Trophoblast cell (in vitro differentiated cells and primary cell): ENCODE data around the gene OSGEP.

Experiments used
- DNase-seq, 2 donors: peaks; one replicate each; pipeline ENCODE4 v3.0.0-alpha.2; 2016
- H2AFZ ChIP-seq: 2 replicates; pipeline ENCODE4 v1.6.1; 2013; ENCODE audit warnings: low read length, moderate library complexity, mild to moderate bottlenecking; ENCODE audit not compliant: insufficient read depth, poor library complexity
- H2AK5ac ChIP-seq: 2 replicates; pipeline ENCODE4 v1.6.1; 2013; ENCODE audit warnings: mild to moderate bottlenecking, low read length
- H2BK120ac ChIP-seq: 2 replicates; pipeline ENCODE4 v1.6.1; 2013; ENCODE audit warnings: low read length, mild to moderate bottlenecking, moderate library complexity; ENCODE audit not compliant: insufficient read depth, poor library complexity
- H2BK12ac ChIP-seq: 2 replicates; pipeline ENCODE4 v1.6.1; 2013; ENCODE audit warnings: mild to moderate bottlenecking, low read length, moderate library complexity
- H2BK5ac ChIP-seq: 2 replicates; pipeline ENCODE4 v1.6.1; 2013; ENCODE audit warnings: low read length, low read depth, moderate library complexity, mild to moderate bottlenecking; ENCODE audit not compliant: poor library complexity
- H3K14ac ChIP-seq: 2 replicates; pipeline ENCODE4 v1.6.1; 2013; ENCODE audit warnings: mild to moderate bottlenecking, low read length
- H3K18ac ChIP-seq: 2 replicates; pipeline ENCODE4 v1.6.1; 2013; ENCODE audit warnings: mild to moderate bottlenecking, low read length
- H3K23ac ChIP-seq: 2 replicates; pipeline ENCODE4 v1.6.1; 2013; ENCODE audit warnings: low read length
- H3K27ac ChIP-seq: 2 replicates; pipeline ENCODE4 v1.5.1; 2013; ENCODE audit warnings: low read depth, mild to moderate bottlenecking, inconsistent platforms, low read length, moderate library complexity
- H3K27me3 ChIP-seq: 2 replicates; pipeline ENCODE4 v1.6.1; 2013; ENCODE audit warnings: inconsistent platforms, mild to moderate bottlenecking, low read length, moderate library complexity; ENCODE audit not compliant: insufficient read depth
- H3K36me3 ChIP-seq, 2 experiments: 1 replicate in 1 of 2; 2 replicates in 1 of 2; pipeline ENCODE4 v1.6.1; 2013; ENCODE audit warnings: low read length in 2 of 2, mild to moderate bottlenecking in 2 of 2, moderate library complexity in 1 of 2; ENCODE audit not compliant: insufficient read depth in 2 of 2, control insufficient read depth in 1 of 2
- H3K4ac ChIP-seq: 2 replicates; pipeline ENCODE4 v1.6.1; 2013; ENCODE audit warnings: low read depth, mild to moderate bottlenecking, low read length, moderate library complexity
- H3K4me1 ChIP-seq, 2 experiments: 1 replicate in 1 of 2; 2 replicates in 1 of 2; pipeline ENCODE4 v1.6.1; 2013; ENCODE audit warnings: low read length in 2 of 2, mild to moderate bottlenecking in 2 of 2, moderate library complexity in 1 of 2; ENCODE audit not compliant: insufficient read depth in 2 of 2, control insufficient read depth in 1 of 2
- H3K4me2 ChIP-seq: 2 replicates; pipeline ENCODE4 v1.6.1; 2013; ENCODE audit warnings: inconsistent platforms, mild to moderate bottlenecking, low read length, moderate library complexity
- H3K4me3 ChIP-seq: 2 replicates; pipeline ENCODE4 v1.5.1; 2013; ENCODE audit warnings: mild to moderate bottlenecking, low read depth, low read length, inconsistent platforms
- H3K79me1 ChIP-seq: one replicate; pipeline ENCODE4 v1.6.1; 2013; ENCODE audit warnings: low read length
- H3K79me2 ChIP-seq: 2 replicates; pipeline ENCODE4 v1.6.1; 2013; ENCODE audit warnings: low read length, mild to moderate bottlenecking; ENCODE audit not compliant: control insufficient read depth, insufficient read depth, poor library complexity
- H3K9ac ChIP-seq: 2 replicates; pipeline ENCODE4 v1.6.1; 2013; ENCODE audit warnings: mild to moderate bottlenecking, low read length
- H3K9me3 ChIP-seq: 2 replicates; pipeline ENCODE4 v1.6.1; 2013; ENCODE audit warnings: low read depth, mild to moderate bottlenecking, control low read depth, inconsistent platforms, low read length; ENCODE audit not compliant: insufficient read depth
- H4K12ac ChIP-seq: 2 replicates; pipeline ENCODE4 v1.6.1; 2013; ENCODE audit warnings: low read depth, mild to moderate bottlenecking, low read length, moderate library complexity
- H4K8ac ChIP-seq: 2 replicates; pipeline ENCODE4 v1.6.1; 2013; ENCODE audit warnings: low read depth, mild to moderate bottlenecking, low read length, moderate library complexity
- H4K91ac ChIP-seq: one replicate; pipeline ENCODE4 v1.6.1; 2013; ENCODE audit warnings: low read depth, mild to moderate bottlenecking, low read length, moderate library complexity
- WGBS: extraction: QIAGEN DNeasy Blood & Tissue Kit; methylation state at CpG from one replicate; pipeline ENCODE4 v1.1.7; 2013; ENCODE audit warnings: missing lambda C conversion rate; ENCODE audit not compliant: insufficient read length, insufficient coverage; ENCODE audit errors: extremely low coverage; 5-methylcytosine and 5-hydroxymethylcytosine counted together

Gene OSGEP

GRCh38 chr14:20421267-20421666 lies 33.3 kb downstream of the OSGEP start:
- Histone ChIP-seq H3K4ac (no peak overlapping the region), H4K91ac (no peak overlapping the region), H3K23ac (no peak overlapping the region), H4K12ac (no peak overlapping the region), H2AK5ac (no peak overlapping the region), H3K9ac (no peak overlapping the region), H3K4me3 (no peak overlapping the region), H2BK12ac (no peak overlapping the region), H4K8ac (no peak overlapping the region), H3K27ac (no peak overlapping the region), H3K9me3 (no peaks in the 10 kb centered on the region), H3K4me2 (no peak overlapping the region), H3K14ac (no peak overlapping the region), H2BK5ac (no peak overlapping the region), H3K79me2 (no peaks in the 10 kb centered on the region), H3K36me3 (no peaks in the 10 kb centered on the region), H3K4me1 (no peaks in the 10 kb centered on the region), H2AFZ (no peak overlapping the region), H3K79me1 (no peaks in the 10 kb centered on the region), H3K27me3 (no peaks in the 10 kb centered on the region), H2BK120ac (no peak overlapping the region), H3K18ac (no peak overlapping the region)
- WGBS = no CpG with 5 or more reads among the region's 2 CpGs
- DNase-seq = no peak

DNA sequence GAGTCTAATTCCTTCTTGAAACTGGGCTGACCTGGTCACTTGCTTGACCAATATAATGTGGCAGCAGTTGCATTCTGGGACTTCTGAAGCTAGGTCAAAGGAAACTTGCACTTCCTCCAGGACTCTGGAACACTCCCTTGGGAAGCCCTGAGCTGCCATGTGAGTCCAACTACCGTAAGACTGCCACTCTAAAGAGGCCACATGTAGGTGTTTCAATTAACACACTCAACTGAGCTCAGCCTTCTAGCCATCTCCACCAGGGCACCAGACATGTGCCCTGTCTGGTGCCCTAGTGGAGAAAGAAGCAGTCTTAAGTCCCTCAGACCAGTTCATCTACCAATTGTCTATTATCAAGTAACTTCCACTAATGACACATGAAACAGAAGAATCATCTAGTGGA lies 35.2 kb downstream of the OSGEP start:
- Histone ChIP-seq H2AFZ (no peak overlapping the region), H3K4me2 (no peak overlapping the region), H3K4me1 (no peaks in the 10 kb centered on the region), H2BK12ac (no peak overlapping the region), H3K9me3 (no peaks in the 10 kb centered on the region), H4K12ac (no peak overlapping the region), H4K91ac (no peak overlapping the region), H3K14ac (no peak overlapping the region), H3K9ac (no peak overlapping the region), H3K27me3 (no peaks in the 10 kb centered on the region), H3K4me3 (no peak overlapping the region), H3K4ac (no peak overlapping the region), H2BK5ac (no peak overlapping the region), H3K79me1 (no peaks in the 10 kb centered on the region), H3K23ac (no peak overlapping the region), H3K27ac (no peak overlapping the region), H3K79me2 (no peaks in the 10 kb centered on the region), H2BK120ac (no peak overlapping the region), H3K18ac (no peak overlapping the region), H3K36me3 (no peaks in the 10 kb centered on the region), H2AK5ac (no peak overlapping the region), H4K8ac (no peak overlapping the region)
- WGBS = no CpG with 5 or more reads among the region's 1 CpG
- no peak for DNase-seq

GRCh38 chr14:20418501-20418909 lies 36.1 kb downstream of the OSGEP start:
- no peak overlapping the region for H4K8ac ChIP-seq
- H3K23ac ChIP-seq = no peak overlapping the region
- H3K14ac ChIP-seq = no peak overlapping the region
- WGBS = no CpG with 5 or more reads among the region's 2 CpGs
- no peaks in the 10 kb centered on the region for H3K9me3 ChIP-seq
- H3K4ac ChIP-seq = no peak overlapping the region
- H3K79me2 ChIP-seq = no peaks in the 10 kb centered on the region
- no peak overlapping the region for H2BK5ac ChIP-seq
- no peak overlapping the region for H2AFZ ChIP-seq
- no peaks in the 10 kb centered on the region for H3K79me1 ChIP-seq
- H4K91ac ChIP-seq = no peak overlapping the region
- H4K12ac ChIP-seq = no peak overlapping the region
- no peak overlapping the region for H2BK120ac ChIP-seq
- no peak overlapping the region for H2BK12ac ChIP-seq
- H3K36me3 ChIP-seq = no peaks in the 10 kb centered on the region
- DNase-seq = no peak
- H3K4me1 ChIP-seq = no peaks in the 10 kb centered on the region
- H3K4me3 ChIP-seq = no peak overlapping the region
- no peak overlapping the region for H3K4me2 ChIP-seq
- no peak overlapping the region for H3K27ac ChIP-seq
- H2AK5ac ChIP-seq = no peak overlapping the region
- H3K9ac ChIP-seq = no peak overlapping the region
- H3K18ac ChIP-seq = no peak overlapping the region
- H3K27me3 ChIP-seq = no peaks in the 10 kb centered on the region

DNA sequence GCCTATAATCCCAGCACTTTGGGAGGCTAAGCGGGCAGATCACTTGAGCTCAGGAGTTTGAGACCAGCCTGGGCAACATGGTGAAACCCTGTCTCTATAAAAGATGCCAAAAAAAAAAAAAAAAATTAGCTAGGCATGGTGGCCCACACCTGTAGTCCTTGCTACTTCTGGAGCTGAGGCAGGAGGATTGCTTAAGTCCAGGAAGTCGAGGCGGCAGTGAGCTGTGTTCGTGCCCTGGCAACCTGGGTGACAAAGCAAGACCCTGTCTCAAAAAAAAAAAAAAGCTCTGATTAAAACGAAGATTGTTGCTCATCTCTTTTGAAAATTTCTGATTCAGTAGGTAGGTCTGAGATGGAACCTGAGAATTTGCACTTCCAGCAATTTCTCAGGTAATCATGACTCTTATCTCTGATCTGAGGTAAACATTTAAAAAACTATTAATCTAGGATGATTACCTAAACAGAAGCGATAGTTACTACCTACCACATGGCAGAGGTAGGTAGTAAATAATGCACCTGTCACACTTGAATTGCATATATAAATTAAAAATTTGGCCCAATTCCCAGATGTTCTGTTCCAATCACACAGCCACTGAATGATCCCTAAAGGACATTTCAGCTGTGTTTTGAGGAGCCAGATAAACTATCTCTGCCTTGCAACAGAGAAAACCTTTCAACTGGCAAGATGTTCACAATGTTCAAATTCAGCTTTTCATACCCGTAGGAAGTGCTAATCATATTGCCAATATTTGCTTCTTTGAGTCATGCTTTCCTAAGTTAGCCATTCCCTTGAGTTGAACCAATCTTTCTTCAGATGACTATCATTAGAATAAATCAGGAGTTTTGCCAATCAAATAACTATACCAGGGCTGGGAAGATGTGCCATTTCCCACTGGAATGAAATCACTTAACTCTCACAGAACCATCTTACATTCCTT lies 37.1 kb downstream of the OSGEP start:
- DNase-seq = no peak
- Histone ChIP-seq H2BK5ac (no peak overlapping the region), H4K91ac (no peak overlapping the region), H3K27ac (no peak overlapping the region), H3K36me3 (no peaks in the 10 kb centered on the region), H2AK5ac (no peak overlapping the region), H2BK12ac (no peak overlapping the region), H3K18ac (no peak overlapping the region), H3K4me1 (no peaks in the 10 kb centered on the region), H3K27me3 (no peaks in the 10 kb centered on the region), H3K14ac (no peak overlapping the region), H3K23ac (no peak overlapping the region), H3K79me1 (peaks cover 7% of the 10 kb centered on the region), H3K79me2 (peaks cover 3% of the 10 kb centered on the region), H4K12ac (no peak overlapping the region), H3K4me2 (no peak overlapping the region), H3K4ac (no peak overlapping the region), H4K8ac (no peak overlapping the region), H2AFZ (no peak overlapping the region), H2BK120ac (no peak overlapping the region), H3K9ac (no peak overlapping the region), H3K9me3 (no peaks in the 10 kb centered on the region), H3K4me3 (no peak overlapping the region)
- WGBS = no CpG with 5 or more reads among the region's 7 CpGs
